ENCODE measurements around the gene RNF6. TPM values are rescaled to one million over a fixed set of nuclear protein-coding genes. Genes with fewer than 3 reads are reported as not detected.
A peak's percentile ranks its signal among the peaks of the same experiment; 100 is the strongest.

Gene RNF6
- 33.3 and 33.5 TPM in 2 replicates for total RNA-seq
- long read RNA-seq, transcript RNF6-201 (5 exons, 3,282 nt) = major isoform, 196 of 368 reads
- long read RNA-seq, transcript RNF6-203 (5 exons, 3,706 nt) = minor isoform, 102 of 368 reads
- long read RNA-seq, partial matches to known transcripts = 20 of 368 reads
- long read RNA-seq, other reads (novel, unspliced or antisense) = 49 of 368 reads

DNA sequence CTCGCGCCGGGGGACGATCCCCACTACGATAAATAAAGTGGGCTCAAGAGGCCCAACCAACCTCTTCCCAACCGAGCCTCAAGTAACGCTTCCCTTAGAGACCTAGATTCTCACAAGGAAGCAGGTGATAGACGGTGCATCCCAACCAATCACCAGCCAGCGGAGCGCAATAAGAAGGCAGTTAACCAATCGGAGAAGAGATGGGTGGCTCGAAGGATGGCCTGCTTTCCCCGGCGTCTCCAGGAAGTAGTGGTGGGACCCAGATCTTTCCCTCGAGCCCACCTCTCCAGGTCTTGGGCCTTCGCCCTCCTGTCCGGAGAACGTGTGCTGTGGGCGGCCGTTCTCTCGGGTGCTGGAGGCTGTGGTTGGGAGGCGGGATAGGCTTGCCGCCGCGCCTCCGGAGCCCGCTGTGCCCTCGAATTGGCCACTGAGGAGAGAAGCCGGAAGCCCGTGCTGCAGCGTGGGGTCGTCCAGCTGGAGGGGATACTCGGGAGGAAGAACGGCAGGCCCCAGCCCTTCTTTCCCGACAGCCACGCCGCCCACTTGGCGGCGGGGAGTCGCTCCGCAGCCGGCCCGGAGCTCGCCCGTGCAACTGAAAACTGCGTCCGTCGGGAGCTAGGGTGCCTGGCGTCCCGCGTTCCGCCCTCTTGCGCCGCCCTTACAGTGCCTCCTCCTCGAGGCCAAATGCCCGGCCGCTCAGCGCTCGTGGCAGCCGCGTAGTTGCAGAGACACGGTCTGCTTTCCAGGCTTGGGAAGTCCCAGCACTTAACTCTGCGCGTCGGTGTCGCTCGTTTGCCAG lies at the start of gene RNF6:
Gene RNF6 (minus strand): TSS at position 594 of the 799 bp plus-strand sequence. CDS start 2,665 bp downstream, outside the sequence.
- H3K9me3 Mint-ChIP-seq (ENCODE audit: unreplicated experiment) = no peaks in the 10 kb centered on the region
- TF ChIP-seq, protein P1, sequence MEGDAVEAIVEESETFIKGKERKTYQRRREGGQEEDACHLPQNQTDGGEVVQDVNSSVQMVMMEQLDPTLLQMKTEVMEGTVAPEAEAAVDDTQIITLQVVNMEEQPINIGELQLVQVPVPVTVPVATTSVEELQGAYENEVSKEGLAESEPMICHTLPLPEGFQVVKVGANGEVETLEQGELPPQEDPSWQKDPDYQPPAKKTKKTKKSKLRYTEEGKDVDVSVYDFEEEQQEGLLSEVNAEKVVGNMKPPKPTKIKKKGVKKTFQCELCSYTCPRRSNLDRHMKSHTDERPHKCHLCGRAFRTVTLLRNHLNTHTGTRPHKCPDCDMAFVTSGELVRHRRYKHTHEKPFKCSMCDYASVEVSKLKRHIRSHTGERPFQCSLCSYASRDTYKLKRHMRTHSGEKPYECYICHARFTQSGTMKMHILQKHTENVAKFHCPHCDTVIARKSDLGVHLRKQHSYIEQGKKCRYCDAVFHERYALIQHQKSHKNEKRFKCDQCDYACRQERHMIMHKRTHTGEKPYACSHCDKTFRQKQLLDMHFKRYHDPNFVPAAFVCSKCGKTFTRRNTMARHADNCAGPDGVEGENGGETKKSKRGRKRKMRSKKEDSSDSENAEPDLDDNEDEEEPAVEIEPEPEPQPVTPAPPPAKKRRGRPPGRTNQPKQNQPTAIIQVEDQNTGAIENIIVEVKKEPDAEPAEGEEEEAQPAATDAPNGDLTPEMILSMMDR (IDR thresholded peaks at IDR 0.05) = no peak
- peak within 1 kb of the TSS; percentile 99 for H3K27ac Mint-ChIP-seq (ENCODE audit: unreplicated experiment)
- H3K4me1 Mint-ChIP-seq (ENCODE audit: unreplicated experiment) = peaks cover 32% of the 10 kb centered on the region
- peak within 1 kb of the TSS; percentile 98 for H3K4me3 Mint-ChIP-seq (ENCODE audit: unreplicated experiment)
- DNase-seq (ENCODE audit: extremely low spot score, unreplicated experiment) = peak; percentile 96
- peaks cover 6% of the 10 kb centered on the region for H3K27me3 Mint-ChIP-seq (ENCODE audit: unreplicated experiment)
- peaks cover 19% of the 10 kb centered on the region for H3K36me3 Mint-ChIP-seq (ENCODE audit: unreplicated experiment)

DNA sequence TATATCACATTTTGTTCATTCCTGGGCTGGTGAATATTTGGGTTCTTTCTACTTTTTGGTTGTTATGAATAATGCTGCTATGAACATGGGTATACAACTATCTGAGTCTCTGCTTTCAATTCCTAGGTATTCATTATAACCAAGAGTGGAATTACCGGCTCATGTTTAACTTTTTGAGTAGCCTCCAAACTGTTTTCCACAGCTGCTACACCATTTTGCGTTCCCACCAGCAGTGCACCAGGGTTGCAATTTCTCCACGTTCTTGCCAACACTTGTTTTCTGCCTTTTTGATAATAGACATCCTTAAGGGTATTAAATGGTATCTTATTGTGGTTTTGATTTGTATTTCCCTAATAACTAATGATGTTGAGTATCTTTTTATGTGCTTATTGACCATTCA lies 48.6 kb upstream of the RNF6 start:
- DNase-seq (ENCODE audit: extremely low spot score, unreplicated experiment) = no peak
- Mint-ChIP-seq H3K9me3 (ENCODE audit: unreplicated experiment) (no peaks in the 10 kb centered on the region), H3K27me3 (ENCODE audit: unreplicated experiment) (no peaks in the 10 kb centered on the region), H3K4me1 (ENCODE audit: unreplicated experiment) (peaks cover 13% of the 10 kb centered on the region), H3K36me3 (ENCODE audit: unreplicated experiment) (no peaks in the 10 kb centered on the region), H3K4me3 (ENCODE audit: unreplicated experiment) (no peak overlapping the region), H3K27ac (ENCODE audit: unreplicated experiment) (no peak overlapping the region)
- TF ChIP-seq, protein P1 (IDR thresholded peaks at IDR 0.05) = no peak

DNA sequence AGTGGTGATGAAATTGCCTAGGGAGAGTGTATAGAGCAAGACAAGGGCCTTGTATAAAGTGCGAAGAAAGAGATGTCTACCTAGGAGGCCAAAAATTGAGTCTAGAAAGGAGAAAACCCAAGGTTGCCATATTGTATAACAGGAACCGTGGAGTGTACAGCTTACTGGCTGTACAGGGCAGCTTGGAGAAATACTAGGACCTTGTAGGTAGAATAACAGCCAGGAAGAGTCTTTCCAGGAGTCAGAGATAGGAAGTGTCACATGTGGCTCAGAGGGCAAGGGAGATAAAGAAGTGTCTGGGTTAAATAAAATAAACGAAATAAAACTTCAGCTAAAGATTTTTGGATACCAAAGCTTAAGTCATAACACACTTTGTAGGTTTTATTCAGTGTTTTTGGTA lies 44.2 kb upstream of the RNF6 start:
- H3K27ac Mint-ChIP-seq (ENCODE audit: unreplicated experiment) = no peak overlapping the region
- DNase-seq (ENCODE audit: extremely low spot score, unreplicated experiment) = no peak
- H3K4me3 Mint-ChIP-seq (ENCODE audit: unreplicated experiment) = no peak overlapping the region
- H3K36me3 Mint-ChIP-seq (ENCODE audit: unreplicated experiment) = no peaks in the 10 kb centered on the region
- TF ChIP-seq, protein P1 (IDR thresholded peaks at IDR 0.05) = no peak
- no peaks in the 10 kb centered on the region for H3K27me3 Mint-ChIP-seq (ENCODE audit: unreplicated experiment)
- H3K4me1 Mint-ChIP-seq (ENCODE audit: unreplicated experiment) = peaks cover 8% of the 10 kb centered on the region
- no peaks in the 10 kb centered on the region for H3K9me3 Mint-ChIP-seq (ENCODE audit: unreplicated experiment)

DNA sequence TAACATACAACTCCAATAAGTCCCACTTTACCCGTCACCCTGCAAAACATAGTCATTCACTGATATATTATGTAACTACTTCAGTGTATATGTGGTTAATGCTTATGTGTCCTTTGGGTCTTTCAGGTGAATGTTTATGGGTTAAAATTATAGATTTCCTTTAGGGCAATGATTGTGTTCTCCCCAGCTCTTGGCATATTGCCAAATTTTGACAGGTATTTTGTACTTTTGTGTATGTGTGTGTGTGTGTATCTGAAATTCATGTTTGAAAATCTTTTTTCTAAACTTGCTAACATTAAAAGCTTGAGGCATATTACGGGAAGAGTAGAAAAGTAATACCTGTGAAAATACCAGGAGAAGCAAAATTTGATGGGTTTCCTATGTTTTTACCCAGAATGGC lies 40.0 kb upstream of the RNF6 start:
- H3K27ac Mint-ChIP-seq (ENCODE audit: unreplicated experiment) = no peak overlapping the region
- H3K9me3 Mint-ChIP-seq (ENCODE audit: unreplicated experiment) = no peaks in the 10 kb centered on the region
- no peaks in the 10 kb centered on the region for H3K27me3 Mint-ChIP-seq (ENCODE audit: unreplicated experiment)
- H3K36me3 Mint-ChIP-seq (ENCODE audit: unreplicated experiment) = no peaks in the 10 kb centered on the region
- H3K4me3 Mint-ChIP-seq (ENCODE audit: unreplicated experiment) = no peak overlapping the region
- TF ChIP-seq, protein P1 (IDR thresholded peaks at IDR 0.05) = no peak
- H3K4me1 Mint-ChIP-seq (ENCODE audit: unreplicated experiment) = peaks cover 1% of the 10 kb centered on the region
- DNase-seq (ENCODE audit: extremely low spot score, unreplicated experiment) = no peak

DNA sequence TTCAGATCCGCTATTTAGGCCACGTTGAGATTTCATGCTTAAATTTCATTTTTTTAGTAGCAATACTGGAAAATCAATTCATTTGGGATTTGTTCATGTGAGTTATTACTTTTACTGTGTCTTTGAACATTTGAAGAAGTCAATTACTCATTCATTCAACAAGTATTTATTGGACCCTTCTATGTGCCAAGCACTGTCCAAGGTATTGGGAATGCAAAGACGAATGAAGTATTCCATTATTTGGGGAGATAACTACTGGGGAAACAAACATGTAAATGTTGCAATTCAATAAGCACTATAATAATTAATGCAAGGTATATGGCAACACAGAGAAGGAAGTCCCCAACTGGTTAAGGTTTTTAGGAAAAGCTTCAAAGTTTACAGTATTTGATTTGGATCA lies 37.5 kb upstream of the RNF6 start:
- no peaks in the 10 kb centered on the region for H3K27me3 Mint-ChIP-seq (ENCODE audit: unreplicated experiment)
- peaks cover 19% of the 10 kb centered on the region for H3K4me1 Mint-ChIP-seq (ENCODE audit: unreplicated experiment)
- H3K36me3 Mint-ChIP-seq (ENCODE audit: unreplicated experiment) = no peaks in the 10 kb centered on the region
- TF ChIP-seq, protein P1 (IDR thresholded peaks at IDR 0.05) = no peak
- no peak for DNase-seq (ENCODE audit: extremely low spot score, unreplicated experiment)
- no peak overlapping the region for H3K4me3 Mint-ChIP-seq (ENCODE audit: unreplicated experiment)
- H3K27ac Mint-ChIP-seq (ENCODE audit: unreplicated experiment) = no peak overlapping the region
- no peaks in the 10 kb centered on the region for H3K9me3 Mint-ChIP-seq (ENCODE audit: unreplicated experiment)
